ENCODE results near the gene WNT2B.

The WNT2B gene

GRCh38 chr1:112544751-112545150 lies 36.0 kb downstream of the WNT2B start:
- no peak overlapping the region for H3K27ac ChIP-seq (replicated peaks; ENCODE audit: low read length)
- no CpG with 5 or more reads among the region's 3 CpGs for WGBS, 2 donors (ENCODE audit: extremely low coverage in 2 of 2, insufficient read length in 2 of 2, insufficient replicate concordance in 1 of 2)

GRCh38 chr1:112546076-112546475 lies 37.3 kb downstream of the WNT2B start:
- Histone ChIP-seq H2BK15ac (ENCODE audit: low read length) (no peak overlapping the region), H3K4me1 (ENCODE audit: control insufficient read depth in 2 of 2, insufficient read depth in 1 of 2, low read depth in 1 of 2, low read length in 2 of 2) (no peaks in the 10 kb centered on the region), H2BK5ac (ENCODE audit: low read length) (no peak overlapping the region), H3K79me1 (ENCODE audit: low read depth, low read length) (no peaks in the 10 kb centered on the region), H4K8ac (ENCODE audit: low read depth, low read length) (no peak overlapping the region), H3K18ac (ENCODE audit: low read length) (no peak overlapping the region), H3K4me3 (ENCODE audit: low read length in 2 of 2) (peak overlapping the region in 1 of 2 donors; percentile 46), H3K27ac (replicated peaks; ENCODE audit: low read length) (no peak overlapping the region), H3K14ac (ENCODE audit: low read length) (no peak overlapping the region), H2BK12ac (ENCODE audit: low read length) (no peak overlapping the region), H3K9me3 (replicated peaks in 1 of 2; ENCODE audit: control insufficient read depth in 2 of 2, insufficient read depth in 1 of 2, low read depth in 1 of 2, low read length in 2 of 2) (no peaks in the 10 kb centered on the region), H4K91ac (ENCODE audit: low read depth, low read length, poor library complexity) (no peak overlapping the region), H3K23ac (ENCODE audit: low read depth, low read length, poor library complexity) (no peak overlapping the region), H2BK120ac (ENCODE audit: low read depth, low read length) (no peak overlapping the region), H3K36me3 (replicated peaks in 1 of 2; ENCODE audit: control insufficient read depth in 2 of 2, insufficient read depth in 2 of 2, low read length in 2 of 2) (peaks cover 0 to 73% of the 10 kb centered on the region in 2 donors), H3K4ac (ENCODE audit: low read length) (no peak overlapping the region), H3K27me3 (ENCODE audit: control insufficient read depth in 3 of 3, insufficient read depth in 3 of 3, low read depth in 1 of 3, low read length in 3 of 3) (no peaks in the 10 kb centered on the region), H3K4me2 (ENCODE audit: insufficient read depth, low read length, poor library complexity, severe bottlenecking) (no peak overlapping the region), H2AK5ac (ENCODE audit: low read depth, low read length) (no peak overlapping the region), H3K9ac (ENCODE audit: low read depth, low read length, poor library complexity) (no peak overlapping the region), H2AFZ (ENCODE audit: low read length) (no peak overlapping the region)
- WGBS, 2 donors (ENCODE audit: extremely low coverage in 2 of 2, insufficient read length in 2 of 2, insufficient replicate concordance in 1 of 2), result no CpG with 5 or more reads among the region's 2 CpGs
- no peak for DNase-seq (ENCODE audit: low spot score)

More at GRCh38 chr1:112544751-112545150, 36.0 kb downstream of the WNT2B start:
- Histone ChIP-seq H4K8ac (ENCODE audit: low read depth, low read length) (no peak overlapping the region), H3K36me3 (replicated peaks in 1 of 2; ENCODE audit: control insufficient read depth in 2 of 2, insufficient read depth in 2 of 2, low read length in 2 of 2) (peaks cover 0 to 73% of the 10 kb centered on the region in 2 donors), H2BK120ac (ENCODE audit: low read depth, low read length) (no peak overlapping the region), H3K9ac (ENCODE audit: low read depth, low read length, poor library complexity) (no peak overlapping the region), H2BK12ac (ENCODE audit: low read length) (no peak overlapping the region), H2BK5ac (ENCODE audit: low read length) (no peak overlapping the region), H3K27me3 (ENCODE audit: control insufficient read depth in 3 of 3, insufficient read depth in 3 of 3, low read depth in 1 of 3, low read length in 3 of 3) (no peaks in the 10 kb centered on the region), H2AK5ac (ENCODE audit: low read depth, low read length) (no peak overlapping the region), H2AFZ (ENCODE audit: low read length) (no peak overlapping the region), H3K79me1 (ENCODE audit: low read depth, low read length) (no peaks in the 10 kb centered on the region), H3K4ac (ENCODE audit: low read length) (no peak overlapping the region), H3K14ac (ENCODE audit: low read length) (no peak overlapping the region), H3K18ac (ENCODE audit: low read length) (no peak overlapping the region), H3K9me3 (replicated peaks in 1 of 2; ENCODE audit: control insufficient read depth in 2 of 2, insufficient read depth in 1 of 2, low read depth in 1 of 2, low read length in 2 of 2) (no peaks in the 10 kb centered on the region), H3K4me1 (ENCODE audit: control insufficient read depth in 2 of 2, insufficient read depth in 1 of 2, low read depth in 1 of 2, low read length in 2 of 2) (no peaks in the 10 kb centered on the region), H2BK15ac (ENCODE audit: low read length) (no peak overlapping the region), H3K4me3 (ENCODE audit: low read length in 2 of 2) (no peak overlapping the region), H3K4me2 (ENCODE audit: insufficient read depth, low read length, poor library complexity, severe bottlenecking) (no peak overlapping the region), H4K91ac (ENCODE audit: low read depth, low read length, poor library complexity) (no peak overlapping the region), H3K23ac (ENCODE audit: low read depth, low read length, poor library complexity) (no peak overlapping the region)
- DNase-seq (ENCODE audit: low spot score), result no peak

GRCh38 chr1:112548547-112548946 lies 39.8 kb downstream of the WNT2B start:
- no peak overlapping the region for H3K23ac ChIP-seq (ENCODE audit: low read depth, low read length, poor library complexity)
- no peak overlapping the region for H2BK5ac ChIP-seq (ENCODE audit: low read length)
- H3K4ac ChIP-seq (ENCODE audit: low read length), result no peak overlapping the region
- H2BK12ac ChIP-seq (ENCODE audit: low read length), result no peak overlapping the region
- no peak overlapping the region for H3K14ac ChIP-seq (ENCODE audit: low read length)
- no peak for DNase-seq (ENCODE audit: low spot score)
- H3K9me3 ChIP-seq (replicated peaks in 1 of 2; ENCODE audit: control insufficient read depth in 2 of 2, insufficient read depth in 1 of 2, low read depth in 1 of 2, low read length in 2 of 2), result no peaks in the 10 kb centered on the region
- H3K18ac ChIP-seq (ENCODE audit: low read length), result no peak overlapping the region
- no peaks in the 10 kb centered on the region for H3K4me1 ChIP-seq (ENCODE audit: control insufficient read depth in 2 of 2, insufficient read depth in 1 of 2, low read depth in 1 of 2, low read length in 2 of 2)
- no peak overlapping the region for H2AFZ ChIP-seq (ENCODE audit: low read length)
- H3K36me3 ChIP-seq (replicated peaks in 1 of 2; ENCODE audit: control insufficient read depth in 2 of 2, insufficient read depth in 2 of 2, low read length in 2 of 2), result peaks cover 0 to 56% of the 10 kb centered on the region in 2 donors
- H2BK120ac ChIP-seq (ENCODE audit: low read depth, low read length), result no peak overlapping the region
- H4K8ac ChIP-seq (ENCODE audit: low read depth, low read length), result no peak overlapping the region
- no peak overlapping the region for H2AK5ac ChIP-seq (ENCODE audit: low read depth, low read length)
- no peak overlapping the region for H2BK15ac ChIP-seq (ENCODE audit: low read length)
- no peaks in the 10 kb centered on the region for H3K27me3 ChIP-seq (ENCODE audit: control insufficient read depth in 3 of 3, insufficient read depth in 3 of 3, low read depth in 1 of 3, low read length in 3 of 3)
- no peak overlapping the region for H3K9ac ChIP-seq (ENCODE audit: low read depth, low read length, poor library complexity)
- no peak overlapping the region for H4K91ac ChIP-seq (ENCODE audit: low read depth, low read length, poor library complexity)
- H3K27ac ChIP-seq (replicated peaks; ENCODE audit: low read length), result no peak overlapping the region
- no peak overlapping the region for H3K4me3 ChIP-seq (ENCODE audit: low read length in 2 of 2)
- H3K4me2 ChIP-seq (ENCODE audit: insufficient read depth, low read length, poor library complexity, severe bottlenecking), result no peak overlapping the region
- WGBS, 2 donors (ENCODE audit: extremely low coverage in 2 of 2, insufficient read length in 2 of 2, insufficient replicate concordance in 1 of 2), result no CpG with 5 or more reads among the region's 3 CpGs
- H3K79me1 ChIP-seq (ENCODE audit: low read depth, low read length), result no peaks in the 10 kb centered on the region

GRCh38 chr1:112549590-112549989 lies 40.8 kb downstream of the WNT2B start:
- H3K4me1 ChIP-seq (ENCODE audit: control insufficient read depth in 2 of 2, insufficient read depth in 1 of 2, low read depth in 1 of 2, low read length in 2 of 2), result no peaks in the 10 kb centered on the region
- no peak overlapping the region for H3K9ac ChIP-seq (ENCODE audit: low read depth, low read length, poor library complexity)
- H3K4ac ChIP-seq (ENCODE audit: low read length), result no peak overlapping the region
- no peak overlapping the region for H2AFZ ChIP-seq (ENCODE audit: low read length)
- H3K23ac ChIP-seq (ENCODE audit: low read depth, low read length, poor library complexity), result no peak overlapping the region
- H3K79me1 ChIP-seq (ENCODE audit: low read depth, low read length), result no peaks in the 10 kb centered on the region
- H2BK120ac ChIP-seq (ENCODE audit: low read depth, low read length), result no peak overlapping the region
- H2BK12ac ChIP-seq (ENCODE audit: low read length), result no peak overlapping the region
- H3K27me3 ChIP-seq (ENCODE audit: control insufficient read depth in 3 of 3, insufficient read depth in 3 of 3, low read depth in 1 of 3, low read length in 3 of 3), result no peaks in the 10 kb centered on the region
- WGBS, 2 donors (ENCODE audit: extremely low coverage in 2 of 2, insufficient read length in 2 of 2, insufficient replicate concordance in 1 of 2), result no CpG with 5 or more reads among the region's 2 CpGs
- H4K8ac ChIP-seq (ENCODE audit: low read depth, low read length), result no peak overlapping the region
- no peak overlapping the region for H3K4me2 ChIP-seq (ENCODE audit: insufficient read depth, low read length, poor library complexity, severe bottlenecking)
- H3K18ac ChIP-seq (ENCODE audit: low read length), result no peak overlapping the region
- no peak overlapping the region for H2BK5ac ChIP-seq (ENCODE audit: low read length)
- H2BK15ac ChIP-seq (ENCODE audit: low read length), result no peak overlapping the region
- H3K4me3 ChIP-seq (ENCODE audit: low read length in 2 of 2), result no peak overlapping the region
- H3K27ac ChIP-seq (replicated peaks; ENCODE audit: low read length), result no peak overlapping the region
- H2AK5ac ChIP-seq (ENCODE audit: low read depth, low read length), result no peak overlapping the region
- H3K9me3 ChIP-seq (replicated peaks in 1 of 2; ENCODE audit: control insufficient read depth in 2 of 2, insufficient read depth in 1 of 2, low read depth in 1 of 2, low read length in 2 of 2), result no peaks in the 10 kb centered on the region
- peaks cover 0 to 58% of the 10 kb centered on the region in 2 donors for H3K36me3 ChIP-seq (replicated peaks in 1 of 2; ENCODE audit: control insufficient read depth in 2 of 2, insufficient read depth in 2 of 2, low read length in 2 of 2)
- DNase-seq (ENCODE audit: low spot score), result no peak
- no peak overlapping the region for H4K91ac ChIP-seq (ENCODE audit: low read depth, low read length, poor library complexity)
- no peak overlapping the region for H3K14ac ChIP-seq (ENCODE audit: low read length)

Measured in neuronal stem cell (in vitro differentiated cells).